Aorta (tissue), 5 donors: ENCODE results near the gene SLC12A7. TPM values are rescaled to one million over a fixed set of nuclear protein-coding genes. Genes with fewer than 3 reads are reported as not detected.
A peak's percentile ranks its signal among the peaks of the same experiment; 100 is the strongest.

Source experiments
- ATAC-seq: fragments of 200-7000 bp; cut with Tn5 transposase; one replicate; pipeline ENCODE4 v1.9.1; 2022; ENCODE audit warnings: moderate library complexity; ENCODE audit not compliant: low FRiP score
- DNase-seq, 2 donors: peaks; one replicate each; pipeline ENCODE4 v3.0.0-alpha.2; 2020
- H3K27ac ChIP-seq, 2 donors: one replicate each; pipeline ENCODE4 v1.5.1; 2013; ENCODE audit warnings: low read length in 2 of 2, mild to moderate bottlenecking in 2 of 2, moderate library complexity in 2 of 2, control low read depth in 1 of 2, inconsistent platforms in 1 of 2, low read depth in 1 of 2
- H3K27me3 ChIP-seq, 2 donors: one replicate each; pipeline ENCODE4 v1.6.1; 2013; ENCODE audit warnings: control low read depth in 1 of 2, low read length in 1 of 2, mild to moderate bottlenecking in 1 of 2, moderate library complexity in 1 of 2; ENCODE audit not compliant: insufficient read depth in 2 of 2, control insufficient read depth in 1 of 2
- H3K36me3 ChIP-seq, 2 donors: one replicate each; pipeline ENCODE4 v1.6.1; 2013; ENCODE audit warnings: control low read depth in 1 of 2, low read length in 1 of 2, mild to moderate bottlenecking in 1 of 2; ENCODE audit not compliant: insufficient read depth in 2 of 2, control insufficient read depth in 1 of 2
- H3K4me1 ChIP-seq, 2 donors: one replicate each; pipeline ENCODE4 v1.6.1; 2013; ENCODE audit warnings: low read length in 2 of 2, control low read depth in 1 of 2, mild to moderate bottlenecking in 1 of 2, moderate library complexity in 1 of 2; ENCODE audit not compliant: insufficient read depth in 2 of 2, control insufficient read depth in 1 of 2
- H3K4me3 ChIP-seq, 2 donors: one replicate each; pipeline ENCODE4 v1.5.1; 2013; ENCODE audit warnings: low read length in 2 of 2, control low read depth in 1 of 2, mild to moderate bottlenecking in 1 of 2
- H3K9me3 ChIP-seq: one replicate; pipeline ENCODE4 v1.6.1; 2013; ENCODE audit warnings: mild to moderate bottlenecking, low read length; ENCODE audit not compliant: control insufficient read depth
- WGBS, 2 donors: extraction: QIAGEN DNeasy Blood & Tissue Kit; methylation state at CpG; one replicate each; pipeline ENCODE4 v1.1.7; 2013; 5-methylcytosine and 5-hydroxymethylcytosine counted together
- intact Hi-C, 2 donors: fragments of 100-400 bp; cut with DNase I; formaldehyde crosslinking; loops; one replicate each; pipeline versions ENCODE4 v1.14.2 to v1.15.0; 2022
- polyA plus RNA-seq, 2 donors: library from polyadenylated mRNA; stranded (reverse); fragments of 200-250 nt; gene quantifications; one replicate each; pipeline ENCODE4 v1.2.3, GENCODE V29; 2013
- total RNA-seq, 2 donors: library from RNA; stranded (reverse); fragmentation: NEBNext Ultra II Directional; extraction: Animal tissue kit (Norgen Biotek cat#: 25700); gene quantifications; one replicate each; pipeline ENCODE4 v1.2.1, GENCODE V29; 2021
- donor health status: healthy with polysubstance abuse.
- donor health status: Bipolar disorder and iron deficiency.
- donor health status: DM: no; HTN: no; CAD: no.
- donor health status: DM: no; HTN: no; CAD: no.
- donor health status: DM: yes; HTN: yes; CAD: no.

Gene SLC12A7
- total and polyA plus RNA-seq, 4 donors = 4.5 to 54.4 (median 19.3) TPM

GRCh38 chr5:1056611-1057484 is 55.0 kb downstream of the SLC12A7 start:
- Histone ChIP-seq H3K9me3 (no peaks in the 10 kb centered on the region), H3K4me3 (no peak overlapping the region), H3K27me3 (no peaks in the 10 kb centered on the region), H3K4me1 (no peaks in the 10 kb centered on the region), H3K36me3 (peaks cover 0 to 5% of the 10 kb centered on the region in 2 donors), H3K27ac (no peak overlapping the region)
- ATAC-seq (no peak), DNase-seq (peak in 1 of 2 donors; percentile 42)
- intact Hi-C loops = no loop called here
- WGBS, 2 donors = 92 to 96% methylated on average over 27 of the region's 27 CpGs

GRCh38 chr5:1055896-1056610 is 55.8 kb downstream of the SLC12A7 start:
- Histone ChIP-seq H3K4me3 (no peak overlapping the region), H3K9me3 (no peaks in the 10 kb centered on the region), H3K27ac (no peak overlapping the region), H3K27me3 (no peaks in the 10 kb centered on the region), H3K36me3 (peaks cover 0 to 5% of the 10 kb centered on the region in 2 donors), H3K4me1 (no peaks in the 10 kb centered on the region)
- DNase-seq (peak in 1 of 2 donors; percentile 43), ATAC-seq (no peak)
- WGBS, 2 donors = 93 to 94% methylated on average over 39 of the region's 39 CpGs
- intact Hi-C loops = no loop called here

DNA sequence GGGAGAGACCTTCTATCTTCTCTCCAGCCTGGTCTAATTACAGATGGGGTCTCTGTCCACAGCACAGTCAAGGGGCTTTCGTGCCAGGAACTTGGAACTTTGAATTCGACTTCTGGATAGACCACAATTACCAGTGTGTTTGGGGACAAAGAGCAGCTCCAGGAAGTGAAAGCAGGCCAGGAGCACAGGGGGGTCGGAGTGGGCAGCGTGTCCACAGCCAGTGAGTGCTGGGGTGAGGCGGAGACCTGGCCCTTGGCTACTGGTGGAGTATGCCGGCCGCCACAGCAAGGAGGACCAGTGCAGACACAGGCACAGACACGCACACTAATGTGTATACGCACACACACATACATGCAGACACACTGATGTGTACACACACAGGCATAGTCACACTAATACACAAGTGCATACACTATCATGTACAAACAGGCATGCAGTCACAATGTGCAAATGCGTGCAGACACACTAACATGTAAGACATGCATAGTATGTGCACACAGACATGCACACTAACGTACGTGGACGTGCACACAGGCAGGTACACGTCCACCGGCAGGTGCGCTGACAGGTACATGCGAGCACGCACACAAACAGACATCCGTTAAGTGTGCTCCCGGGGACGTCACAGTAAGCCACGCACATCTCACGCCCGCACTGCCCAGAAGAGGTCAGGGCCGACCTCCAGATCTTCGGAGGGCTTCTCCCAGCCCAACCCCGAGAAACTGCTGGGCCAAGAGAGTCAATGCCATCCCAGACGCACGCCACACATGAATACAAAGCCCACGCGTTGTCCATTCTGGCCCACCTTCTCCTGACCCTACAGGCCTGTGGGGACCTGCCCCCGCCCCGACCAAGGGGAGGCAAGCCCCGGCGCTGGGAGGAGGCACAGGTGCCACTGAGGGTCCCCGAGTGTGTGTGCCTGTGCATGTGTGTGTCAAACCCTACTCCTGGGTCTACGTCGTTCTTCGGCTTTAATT is 56.8 kb downstream of the SLC12A7 start:
- Histone ChIP-seq H3K27ac (no peak overlapping the region), H3K27me3 (no peaks in the 10 kb centered on the region), H3K4me1 (no peaks in the 10 kb centered on the region), H3K4me3 (no peak overlapping the region), H3K36me3 (peaks cover 0 to 5% of the 10 kb centered on the region in 2 donors), H3K9me3 (no peaks in the 10 kb centered on the region)
- intact Hi-C loops = no loop called here
- no peak for ATAC-seq
- WGBS, 2 donors = 90 to 91% methylated on average over 39 of the region's 39 CpGs
- DNase-seq = no peak

- intact Hi-C loops = no loop called here
- peak in 1 of 2 donors; percentile 30 for DNase-seq
Measured at GRCh38 chr5:1054018-1054798, 57.7 kb downstream of the SLC12A7 start.

GRCh38 chr5:1053391-1054017 is 58.4 kb downstream of the SLC12A7 start:
- intact Hi-C loops = no loop called here

More at GRCh38 chr5:1054018-1054798, 57.7 kb downstream of the SLC12A7 start:
- Histone ChIP-seq H3K4me1 (no peaks in the 10 kb centered on the region), H3K4me3 (no peak overlapping the region), H3K36me3 (peaks cover 0 to 2% of the 10 kb centered on the region in 2 donors), H3K9me3 (no peaks in the 10 kb centered on the region), H3K27me3 (no peaks in the 10 kb centered on the region), H3K27ac (no peak overlapping the region)
- WGBS, 2 donors = 92% methylated on average over 39 of the region's 39 CpGs
- ATAC-seq = no peak

DNA sequence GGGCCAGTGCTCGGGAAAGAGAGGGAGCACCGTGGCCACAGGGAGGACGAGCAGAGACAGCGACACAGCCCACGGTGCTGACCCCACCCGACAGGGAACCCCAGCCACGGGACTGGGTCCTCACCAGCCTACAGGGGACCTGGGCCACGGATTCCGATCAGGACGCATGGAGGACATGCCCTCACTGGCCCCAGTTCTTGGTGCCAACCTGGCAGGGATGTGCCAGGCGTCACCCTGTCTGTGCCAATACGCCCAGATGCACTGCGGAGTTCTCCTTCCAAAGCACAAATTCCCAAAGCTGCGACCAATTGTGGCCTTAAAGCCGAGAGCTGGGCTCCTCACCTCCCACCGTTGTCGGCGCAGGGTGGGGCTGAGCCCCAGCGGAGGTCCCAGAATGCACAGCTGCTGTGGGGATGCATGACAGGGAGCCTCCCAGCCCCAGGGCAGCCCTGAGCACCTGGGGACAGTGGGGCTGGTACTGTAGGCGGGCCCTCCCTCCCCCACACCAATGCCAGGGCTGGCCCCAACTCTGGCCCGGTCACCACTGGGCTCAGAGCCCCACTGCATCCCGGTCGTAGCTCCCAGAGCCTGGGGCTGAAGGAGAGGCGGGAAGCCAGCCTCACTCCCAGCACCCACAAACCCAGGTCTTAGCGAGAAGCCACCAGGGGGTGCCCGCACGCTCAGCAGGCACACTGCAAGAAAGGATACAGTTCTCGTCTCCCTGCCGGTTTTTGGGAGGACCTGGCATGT is 59.0 kb downstream of the SLC12A7 start:
- WGBS, 2 donors = 93 to 94% methylated on average over 29 of the region's 29 CpGs

More at GRCh38 chr5:1053391-1054017, 58.4 kb downstream of the SLC12A7 start:
- Histone ChIP-seq H3K27ac (no peak overlapping the region), H3K4me3 (no peak overlapping the region), H3K9me3 (no peaks in the 10 kb centered on the region), H3K36me3 (peaks cover 0 to 2% of the 10 kb centered on the region in 2 donors), H3K27me3 (no peaks in the 10 kb centered on the region), H3K4me1 (no peaks in the 10 kb centered on the region)
- no peak for ATAC-seq
- 93 to 94% methylated on average over 32 of the region's 32 CpGs for WGBS, 2 donors
- peak in 1 of 2 donors; percentile 42 for DNase-seq

GRCh38 chr5:1052076-1052475 is 59.8 kb downstream of the SLC12A7 start:
- Histone ChIP-seq H3K9me3 (no peaks in the 10 kb centered on the region), H3K4me1 (no peaks in the 10 kb centered on the region), H3K36me3 (peaks cover 0 to 2% of the 10 kb centered on the region in 2 donors), H3K27me3 (no peaks in the 10 kb centered on the region), H3K4me3 (no peak overlapping the region), H3K27ac (no peak overlapping the region)
- ATAC-seq (no peak), DNase-seq (peak in 1 of 2 donors; percentile 38)
- 90 to 95% methylated on average over 17 of the region's 17 CpGs for WGBS, 2 donors
- intact Hi-C loops = no loop called here

More for the DNA sequence above, 59.0 kb downstream of the SLC12A7 start:
- Histone ChIP-seq H3K27ac (no peak overlapping the region), H3K36me3 (peaks cover 0 to 2% of the 10 kb centered on the region in 2 donors), H3K4me3 (no peak overlapping the region), H3K4me1 (no peaks in the 10 kb centered on the region), H3K27me3 (no peaks in the 10 kb centered on the region), H3K9me3 (no peaks in the 10 kb centered on the region)
- peak in 1 of 2 donors; percentile 42 for DNase-seq
- no peak for ATAC-seq
- intact Hi-C loops = no loop called here
